Ovary (tissue), 9 donors: ENCODE data around the gene ST14. TPM values are rescaled to one million over a fixed set of nuclear protein-coding genes. Genes with fewer than 3 reads are reported as not detected.
"Not testable (repeated sequence)": the region's sequence is repeated elsewhere in the genome, so short reads cannot be mapped to it uniquely, and the experiment has no call there.

Experiments used
- DNase-seq, 5 donors: peaks; one replicate each; pipeline ENCODE4 v3.0.0-alpha.2; 2019 to 2020
- H3K27ac ChIP-seq, 2 donors: fragments of 200-600 bp; one replicate each; pipeline versions ENCODE4 v1.5.1 to v1.8.0; 2019 to 2022
- H3K27me3 ChIP-seq: fragments of 200-600 bp; one replicate; pipeline ENCODE4 v1.8.0; 2022
- H3K36me3 ChIP-seq: fragments of 200-600 bp; sonication (generic); one replicate; pipeline ENCODE4 v1.5.1; 2019
- H3K4me1 ChIP-seq: one replicate; pipeline ENCODE4 v1.8.1; 2013; ENCODE audit warnings: mild to moderate bottlenecking, moderate library complexity; ENCODE audit not compliant: insufficient read depth
- H3K4me3 ChIP-seq: fragments of 200-600 bp; sonication (generic); one replicate; pipeline ENCODE4 v1.5.1; 2017
- H3K9me3 ChIP-seq, 2 donors: fragments of 200-600 bp in 1 of 2; sonication (generic) in 1 of 2; one replicate each; pipeline versions ENCODE4 v1.5.1 to v1.8.1; 2013 to 2019; ENCODE audit warnings: mild to moderate bottlenecking in 1 of 2, moderate library complexity in 1 of 2
- CTCF ChIP-seq, 3 donors: fragments of 450-650 bp in 2 of 3; fragments of 200-600 bp in 1 of 3; IDR thresholded peaks; one replicate each; pipeline versions ENCODE4 v1.5.1 to v1.8.0; 2016 to 2022; ENCODE audit warnings: antibody characterized with exemption in 3 of 3, mild to moderate bottlenecking in 1 of 3
- EP300 ChIP-seq: sonication (generic); formaldehyde crosslinking; IDR thresholded peaks from one replicate; pipeline ENCODE4 v1.6.1; 2017; ENCODE audit warnings: antibody characterized with exemption
- POLR2A ChIP-seq: fragments of 450-650 bp; IDR thresholded peaks from one replicate; pipeline ENCODE4 v1.6.1; 2017; ENCODE audit warnings: antibody characterized with exemption, mild to moderate bottlenecking, moderate library complexity
- WGBS, 3 donors: extraction: QIAGEN DNeasy Blood & Tissue Kit in 1 of 3; methylation state at CpG; one replicate each; pipeline versions ENCODE4 v1.1.5 to v1.1.7; 2013 to 2017; 5-methylcytosine and 5-hydroxymethylcytosine counted together
- intact Hi-C, 4 donors: fragments of 100-400 bp; cut with DNase I; formaldehyde crosslinking; loops; one replicate each; pipeline versions ENCODE4 v1.11.0 to v1.15.1; 2022 to 2023
- polyA plus RNA-seq, 2 donors: library from polyadenylated mRNA; stranded (reverse); fragments of 200-250 nt in 1 of 2; fragments of 350-450 nt in 1 of 2; fragmentation: Illumina TruSeq in 1 of 2; extraction: RNeasy Lipid Tissue Mini Kit (QIAGEN cat#74804) in 1 of 2; gene quantifications; one replicate each; pipeline ENCODE4 v1.2.3, GENCODE V29; 2013 to 2014
- total RNA-seq, 7 donors: library from RNA; depleted of rRNA in 2 of 7; stranded (reverse); fragments of >200 nt in 2 of 7; fragmentation: NEBNext Ultra II Directional in 3 of 7; extraction: Animal tissue kit (Norgen Biotek cat#: 25700) in 3 of 7; gene quantifications; one replicate each; pipeline versions ENCODE4 v1.1.0 to v1.2.4, GENCODE V29; 2016 to 2023
- donor health status: DM: no; HTN: no; CAD: no; lungs with moderate emphysema.
- donor health status: DM: no; HTN: no; CAD: no.
- donor health status: Bipolar disorder and iron deficiency.
- donor health status: DM: yes; HTN: yes; CAD: no.
- donor health status: DM: no; HTN: no; CAD: no.
- donor health status: DM: yes; HTN: yes; CAD: no.

Gene ST14
- total and polyA plus RNA-seq, 9 donors: 0.18 to 76.2 (median 4.5) TPM

DNA sequence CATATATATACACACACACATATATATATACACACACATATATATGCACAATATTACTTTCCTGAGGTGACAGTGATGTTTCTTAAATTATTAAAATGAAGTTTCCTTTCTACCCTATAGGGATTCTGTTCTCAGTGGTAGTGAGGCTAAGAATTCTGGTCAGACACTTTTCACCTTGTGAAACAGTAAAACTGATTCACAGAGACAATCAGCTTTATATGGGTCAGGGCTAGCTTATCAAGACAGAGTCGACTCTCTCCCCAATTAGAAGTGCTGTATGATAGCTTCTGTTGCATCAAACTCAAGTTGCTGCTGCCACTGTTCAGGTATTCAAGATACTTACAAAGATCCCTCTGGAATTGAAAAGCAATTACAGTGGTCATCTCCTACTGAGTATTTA is 86.7 kb downstream of the ST14 start:
- Histone ChIP-seq H3K27ac (no peak overlapping the region), H3K36me3 (no peaks in the 10 kb centered on the region), H3K4me1 (peaks cover 3% of the 10 kb centered on the region), H3K9me3 (no peaks in the 10 kb centered on the region), H3K4me3 (no peak overlapping the region), H3K27me3 (no peaks in the 10 kb centered on the region)
- intact Hi-C loops: no loop called here
- 8 to 44% (median 19%) methylated on average over 1 of the region's 1 CpG for whole genome bisulfite sequencing, 3 donors
- DNase-seq: no peak
- TF ChIP-seq POLR2A (no peak), CTCF (IDR thresholded peaks at IDR 0.05) (no peak), EP300 (no peak)

GRCh38 chr11:130246738-130247137 is 87.2 kb downstream of the ST14 start:
- TF ChIP-seq POLR2A (no peak), CTCF (IDR thresholded peaks at IDR 0.05) (no peak), EP300 (no peak)
- H3K4me3 ChIP-seq: no peak overlapping the region
- no peak overlapping the region for H3K27ac ChIP-seq
- intact Hi-C loops: no loop called here
- no peaks in the 10 kb centered on the region for H3K36me3 ChIP-seq
- H3K4me1 ChIP-seq: peaks cover 3% of the 10 kb centered on the region
- H3K27me3 ChIP-seq: no peaks in the 10 kb centered on the region
- no peaks in the 10 kb centered on the region for H3K9me3 ChIP-seq
- no peak for DNase-seq
- WGBS, 3 donors: 88 to 90% (median 88%) methylated on average over 3 of the region's 3 CpGs

GRCh38 chr11:130247319-130247718 is 87.7 kb downstream of the ST14 start:
- no peak overlapping the region for H3K27ac ChIP-seq
- H3K36me3 ChIP-seq: no peaks in the 10 kb centered on the region
- intact Hi-C loops: no loop called here
- no peaks in the 10 kb centered on the region for H3K27me3 ChIP-seq
- WGBS, 3 donors: 24 to 66% (median 38%) methylated on average over 2 of the region's 2 CpGs
- peaks cover 3% of the 10 kb centered on the region for H3K4me1 ChIP-seq
- no peaks in the 10 kb centered on the region for H3K9me3 ChIP-seq
- H3K4me3 ChIP-seq: no peak overlapping the region
- TF ChIP-seq CTCF (IDR thresholded peaks at IDR 0.05): no peak
- DNase-seq: no peak

DNA sequence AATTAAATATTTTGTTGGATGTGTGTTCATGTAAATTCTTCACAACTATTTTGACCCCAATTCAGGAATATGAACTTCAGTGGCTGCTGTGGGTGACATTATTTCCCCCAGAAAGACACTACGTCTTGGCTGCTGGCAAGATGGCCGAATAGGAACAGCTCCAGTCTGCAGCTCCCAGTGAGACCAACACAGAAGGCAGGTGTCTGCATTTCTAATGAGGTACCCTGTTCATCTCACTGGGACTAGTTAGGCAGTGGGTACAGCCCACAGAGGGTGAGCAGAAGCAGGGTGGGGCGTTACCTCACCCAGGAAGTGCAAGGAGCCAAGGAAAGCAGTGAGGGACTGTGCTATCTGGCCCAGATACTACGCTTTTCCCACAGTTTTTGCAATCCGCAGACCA is 89.8 kb downstream of the ST14 start:
- H3K9me3 ChIP-seq: no peaks in the 10 kb centered on the region
- no peak overlapping the region for H3K27ac ChIP-seq
- H3K4me3 ChIP-seq: no peak overlapping the region
- TF ChIP-seq EP300 (no peak), CTCF (IDR thresholded peaks at IDR 0.05) (no peak), POLR2A (no peak)
- no peak for DNase-seq
- intact Hi-C loops: no loop called here
- 94 to 99% (median 96%) methylated on average over 5 of the region's 5 CpGs for WGBS, 3 donors
- H3K4me1 ChIP-seq: peaks cover 2% of the 10 kb centered on the region
- H3K27me3 ChIP-seq: no peaks in the 10 kb centered on the region
- H3K36me3 ChIP-seq: no peaks in the 10 kb centered on the region

- H3K27ac ChIP-seq, H3K9me3 ChIP-seq, H3K4me3 ChIP-seq, H3K36me3 ChIP-seq, DNase-seq, H3K4me1 ChIP-seq, H3K27me3 ChIP-seq, intact Hi-C loops: not testable (repeated sequence)
- 87 to 100% (median 93%) methylated on average over 1 to 5 of the region's 5 CpGs for WGBS, 3 donors
Measured at GRCh38 chr11:130249929-130250328, 90.3 kb downstream of the ST14 start.

- H3K9me3 ChIP-seq, intact Hi-C loops, DNase-seq, H3K27ac ChIP-seq, H3K36me3 ChIP-seq, H3K4me3 ChIP-seq, H3K27me3 ChIP-seq, H3K4me1 ChIP-seq: not testable (repeated sequence)
- 86 to 89% (median 88%) methylated on average over 1 of the region's 1 CpG for WGBS, 3 donors
Measured at GRCh38 chr11:130251763-130252162, 92.2 kb downstream of the ST14 start.
